GM10248 (cell line): Measurements from ENCODE around the gene ZNF266.

ENCODE experiments used
- CTCF ChIA-PET: fragments of 300-600 bp; sonication (Branson Sonifier 250); formaldehyde crosslinking; extraction: SDS; loops from one replicate; lab custom pipeline; 2021; ENCODE audit warnings: antibody characterized with exemption; lab: Yijun Ruan, JAX
- POLR2A ChIA-PET: fragments of 350-650 bp; sonication (Branson Sonifier 250); formaldehyde crosslinking; extraction: SDS; loops from one replicate; lab custom pipeline; 2020; ENCODE audit warnings: antibody characterized with exemption; lab: Yijun Ruan, JAX
- DNase-seq: peaks from one replicate; pipeline ENCODE4 v3.0.0; 2012; ENCODE audit errors: extremely low spot score
- TF ChIP-seq, protein P1 (sequence below): IDR thresholded peaks from 2 replicates; pipeline ENCODE4 v1.5.1; 2012; ENCODE audit warnings: mild to moderate bottlenecking, low read depth; ENCODE audit errors: extremely low read depth, missing control alignments, control extremely low read depth

The ZNF266 gene

DNA sequence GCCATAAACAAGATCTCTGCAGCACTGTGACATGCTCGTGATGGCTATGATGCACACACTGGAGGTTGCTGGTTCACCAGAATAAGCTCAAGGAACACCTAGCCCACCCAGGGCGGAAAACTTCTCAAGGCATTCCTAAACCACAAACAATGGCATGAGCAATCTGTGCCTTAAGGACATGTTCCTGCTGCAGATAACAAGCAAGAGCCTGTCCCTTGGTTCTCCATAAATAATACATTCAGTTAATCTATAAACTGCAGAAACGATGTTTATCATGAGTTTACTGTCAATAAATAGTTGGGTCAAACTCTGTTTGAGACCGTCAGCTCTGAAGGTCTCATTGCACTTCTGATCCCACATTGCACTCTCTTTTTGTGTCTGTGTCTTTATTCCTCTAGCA, 18.6 kb upstream of the ZNF266 start:
- ChIA-PET POLR2A (no interaction called here), CTCF (no interaction called here)
- DNase-seq: no peak
- TF ChIP-seq, protein P1, sequence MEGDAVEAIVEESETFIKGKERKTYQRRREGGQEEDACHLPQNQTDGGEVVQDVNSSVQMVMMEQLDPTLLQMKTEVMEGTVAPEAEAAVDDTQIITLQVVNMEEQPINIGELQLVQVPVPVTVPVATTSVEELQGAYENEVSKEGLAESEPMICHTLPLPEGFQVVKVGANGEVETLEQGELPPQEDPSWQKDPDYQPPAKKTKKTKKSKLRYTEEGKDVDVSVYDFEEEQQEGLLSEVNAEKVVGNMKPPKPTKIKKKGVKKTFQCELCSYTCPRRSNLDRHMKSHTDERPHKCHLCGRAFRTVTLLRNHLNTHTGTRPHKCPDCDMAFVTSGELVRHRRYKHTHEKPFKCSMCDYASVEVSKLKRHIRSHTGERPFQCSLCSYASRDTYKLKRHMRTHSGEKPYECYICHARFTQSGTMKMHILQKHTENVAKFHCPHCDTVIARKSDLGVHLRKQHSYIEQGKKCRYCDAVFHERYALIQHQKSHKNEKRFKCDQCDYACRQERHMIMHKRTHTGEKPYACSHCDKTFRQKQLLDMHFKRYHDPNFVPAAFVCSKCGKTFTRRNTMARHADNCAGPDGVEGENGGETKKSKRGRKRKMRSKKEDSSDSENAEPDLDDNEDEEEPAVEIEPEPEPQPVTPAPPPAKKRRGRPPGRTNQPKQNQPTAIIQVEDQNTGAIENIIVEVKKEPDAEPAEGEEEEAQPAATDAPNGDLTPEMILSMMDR: no peak

DNA sequence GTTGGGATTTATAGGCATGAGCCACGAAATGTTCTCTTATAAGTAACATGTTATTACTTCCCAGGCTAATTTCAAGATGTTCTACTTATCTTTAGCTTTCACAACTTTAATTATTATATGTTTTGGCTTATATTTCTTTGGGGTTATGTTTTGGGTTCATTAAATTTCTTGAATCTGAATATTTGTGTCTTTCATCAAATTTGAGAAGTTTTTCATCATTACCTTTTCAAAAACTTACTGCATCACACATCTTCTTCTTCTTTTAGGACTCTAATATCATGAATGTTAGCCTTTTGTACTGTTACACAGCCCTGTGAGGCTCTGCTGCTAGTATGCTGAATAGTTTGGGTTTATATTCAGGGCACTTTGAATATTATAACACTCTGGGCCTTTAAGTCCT, 9.7 kb upstream of the ZNF266 start:
- ChIA-PET POLR2A (no interaction called here), CTCF (interaction anchor here (2.3 kb wide), 1 partner anchor 10 kb away, joined by 8 read pairs; the partner anchor contains the start of gene ZNF266)
- TF ChIP-seq, protein P1: no peak
- no peak for DNase-seq

DNA sequence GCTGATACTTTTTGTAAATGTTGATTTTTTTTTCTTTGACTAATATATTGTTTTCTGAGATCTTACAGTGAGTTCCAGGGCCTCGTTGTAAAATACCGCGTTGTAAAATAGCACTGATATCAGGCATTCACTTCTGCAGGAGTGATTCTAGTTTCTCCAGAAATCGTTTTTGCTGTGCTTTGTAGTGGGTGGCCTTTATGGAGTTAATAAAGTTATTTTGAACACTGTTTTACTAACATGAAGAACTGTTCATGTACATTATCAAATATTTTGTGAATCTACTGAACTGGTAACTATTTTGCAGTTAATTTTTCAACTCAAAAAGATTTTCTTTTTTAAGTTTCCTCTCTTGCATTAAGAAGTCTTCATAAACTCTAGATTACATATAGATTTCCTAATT, 985 bp upstream of the ZNF266 start:
- CTCF ChIA-PET: interaction anchor here (1.4 to 1.6 kb wide), 3 partner anchors 9 to 146 kb away, joined by 4 to 8 read pairs (median 4); no protein-coding TSS in a partner anchor
- no peak for DNase-seq
- POLR2A ChIA-PET: no interaction called here
- TF ChIP-seq, protein P1: no peak

DNA sequence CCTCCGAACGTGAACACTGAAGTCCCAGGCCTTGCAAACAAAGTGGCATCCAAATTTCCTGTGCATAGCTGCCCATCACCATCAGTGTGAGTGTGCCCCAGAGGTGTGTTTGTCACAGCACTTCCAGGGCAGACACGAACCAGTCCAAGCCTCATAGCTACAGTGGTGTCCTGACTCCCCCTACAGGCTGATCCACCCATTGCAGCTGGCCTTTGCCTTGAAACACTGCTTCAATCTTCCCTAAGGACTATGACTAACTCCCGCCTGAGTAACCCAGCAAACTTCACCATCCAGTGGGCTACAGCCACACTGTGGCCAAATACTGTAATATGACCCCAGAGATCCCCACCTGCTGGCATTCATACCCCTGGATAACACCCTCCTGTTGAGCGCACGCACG, 3.9 kb downstream of the ZNF266 start:
- POLR2A ChIA-PET: no interaction called here
- no peak for DNase-seq
- CTCF ChIA-PET: interaction anchor here (1.1 kb wide), 1 partner anchor 16 kb away, joined by 3 read pairs; no protein-coding TSS in a partner anchor
- TF ChIP-seq, protein P1: peak; percentile 11

DNA sequence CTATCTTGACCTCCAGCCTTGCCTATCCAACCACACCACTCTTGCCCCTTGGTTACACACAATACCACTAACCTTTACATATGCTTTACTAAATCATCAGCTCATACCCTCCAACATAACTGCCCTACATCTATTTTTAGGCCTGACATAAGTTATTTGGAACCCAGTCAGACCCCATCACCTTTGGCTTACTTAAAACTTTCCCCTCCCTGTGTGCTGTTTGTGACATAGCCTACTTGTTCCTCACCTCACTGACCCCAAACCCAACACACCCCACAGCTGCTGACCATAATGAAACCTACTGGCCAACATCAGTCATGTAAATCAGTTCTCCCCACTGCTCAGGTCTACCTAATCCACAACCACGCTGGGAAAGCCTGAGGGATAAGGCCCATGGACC, 4.9 kb downstream of the ZNF266 start:
- TF ChIP-seq, protein P1: no peak
- ChIA-PET CTCF (no interaction called here), POLR2A (no interaction called here)
- DNase-seq: no peak

DNA sequence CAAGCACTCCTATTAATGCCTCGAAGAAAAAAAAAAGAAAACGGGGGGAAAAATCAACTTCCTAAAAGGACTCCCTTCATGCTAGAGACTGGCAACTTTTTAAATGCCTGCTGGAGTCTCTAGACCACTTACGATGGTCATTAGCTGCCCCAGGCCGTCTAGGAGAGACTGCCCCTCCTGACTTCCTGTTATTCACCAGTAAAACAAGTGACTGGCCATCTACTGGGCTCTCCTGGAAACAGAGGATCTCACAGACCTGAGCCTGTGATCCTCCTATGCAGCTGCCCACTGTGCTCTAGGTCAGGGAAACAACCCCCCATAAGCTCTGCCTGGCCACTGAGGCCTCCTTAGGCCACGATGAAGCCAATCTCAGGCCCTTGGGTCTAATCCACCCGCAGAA, 7.4 kb downstream of the ZNF266 start:
- no peak for DNase-seq
- ChIA-PET POLR2A (no interaction called here), CTCF (no interaction called here)
- TF ChIP-seq, protein P1: no peak
